Esophagus squamous epithelium (tissue), 5 donors: ENCODE measurements around the gene OOSP1. TPM values are rescaled to one million over a fixed set of nuclear protein-coding genes. Genes with fewer than 3 reads are reported as not detected.

ENCODE experiments used
- DNase-seq: peaks from one replicate; lab custom pipeline; 2025; lab: John Stamatoyannopoulos, UW
- H3K27ac ChIP-seq, 4 donors: fragments of 200-600 bp; sonication (generic); one replicate each; pipeline ENCODE4 v1.5.1; 2016 to 2019; ENCODE audit warnings: mild to moderate bottlenecking in 1 of 4
- H3K27me3 ChIP-seq, 4 donors: fragments of 200-600 bp; sonication (generic); 1 replicate in 3 of 4; 2 replicates in 1 of 4; pipeline versions ENCODE4 v1.5.1 to v1.6.0; 2017 to 2021; ENCODE audit warnings: antibody characterized with exemption in 1 of 4
- H3K36me3 ChIP-seq, 3 donors: fragments of 200-600 bp; sonication (generic); one replicate each; pipeline ENCODE4 v1.5.1; 2016 to 2019
- H3K4me1 ChIP-seq, 3 donors: fragments of 200-600 bp; sonication (generic); one replicate each; pipeline ENCODE4 v1.5.1; 2017 to 2019
- H3K4me3 ChIP-seq, 4 donors: fragments of 200-600 bp; sonication (generic); 1 replicate in 3 of 4; 2 replicates in 1 of 4; pipeline ENCODE4 v1.5.1; 2016 to 2019; ENCODE audit warnings: mild to moderate bottlenecking in 2 of 4, moderate library complexity in 1 of 4
- H3K9me3 ChIP-seq, 3 donors: fragments of 200-600 bp; sonication (generic); one replicate each; pipeline ENCODE4 v1.5.1; 2016 to 2019
- POLR2A ChIP-seq, 4 donors: fragments of 450-650 bp; IDR thresholded peaks; one replicate each; pipeline ENCODE4 v1.6.1; 2017; ENCODE audit warnings: antibody characterized with exemption in 4 of 4, mild to moderate bottlenecking in 4 of 4, moderate library complexity in 3 of 4
- WGBS, 2 donors: methylation state at CpG; one replicate each; pipeline ENCODE4 v1.1.5; 2018; 5-methylcytosine and 5-hydroxymethylcytosine counted together
- intact Hi-C: fragments of 100-400 bp; cut with DNase I; formaldehyde crosslinking; loops from one replicate; pipeline ENCODE4 v1.15.0; 2022
- total RNA-seq, 4 donors: library from RNA; depleted of rRNA; stranded (reverse); fragments of >200 nt; gene quantifications; one replicate each; pipeline ENCODE4 v1.1.0, GENCODE V29; 2016
- TF ChIP-seq, protein P1 (sequence below), 6 experiments: fragments of 450-650 bp in 4 of 6; fragments of 200-600 bp in 2 of 6; sonication (generic) in 2 of 6; IDR thresholded peaks; one replicate each; pipeline ENCODE4 v1.5.1; 2016 to 2019; ENCODE audit warnings: antibody characterized with exemption in 6 of 6, mild to moderate bottlenecking in 4 of 6, moderate library complexity in 4 of 6
- donor health status: DM: yes; HTN: yes; CAD: no.

Gene OOSP1
- total RNA-seq, 4 donors from 2014 or later, result not detected

DNA sequence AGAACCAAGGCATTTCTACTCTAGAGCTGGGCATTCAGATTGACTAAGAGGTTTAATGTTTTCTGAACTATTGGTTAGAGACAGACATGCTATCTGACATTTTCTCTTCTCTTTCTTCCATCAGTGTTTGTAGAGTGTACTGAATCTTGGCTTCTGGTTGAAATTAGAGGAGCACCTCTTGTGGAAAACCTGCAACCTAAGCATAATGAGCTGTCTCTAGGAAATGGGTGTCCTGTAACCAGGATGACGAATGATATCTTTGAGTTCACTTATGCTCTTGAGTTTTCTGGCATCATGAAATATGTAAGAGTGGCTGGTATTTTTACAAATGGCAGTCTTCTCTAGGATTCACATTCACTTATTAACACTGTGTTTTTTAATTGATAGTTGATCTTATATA is 45.0 kb downstream of the OOSP1 start:
- H3K27ac ChIP-seq, result no peak overlapping the region
- no peak for DNase-seq
- H3K4me3 ChIP-seq, result no peak overlapping the region
- WGBS, 2 donors, result 57 to 92% methylated on average over 1 of the region's 1 CpG
- no peaks in the 10 kb centered on the region for H3K36me3 ChIP-seq
- intact Hi-C loops, result no loop called here
- H3K4me1 ChIP-seq, result no peaks in the 10 kb centered on the region
- TF ChIP-seq, protein P1, sequence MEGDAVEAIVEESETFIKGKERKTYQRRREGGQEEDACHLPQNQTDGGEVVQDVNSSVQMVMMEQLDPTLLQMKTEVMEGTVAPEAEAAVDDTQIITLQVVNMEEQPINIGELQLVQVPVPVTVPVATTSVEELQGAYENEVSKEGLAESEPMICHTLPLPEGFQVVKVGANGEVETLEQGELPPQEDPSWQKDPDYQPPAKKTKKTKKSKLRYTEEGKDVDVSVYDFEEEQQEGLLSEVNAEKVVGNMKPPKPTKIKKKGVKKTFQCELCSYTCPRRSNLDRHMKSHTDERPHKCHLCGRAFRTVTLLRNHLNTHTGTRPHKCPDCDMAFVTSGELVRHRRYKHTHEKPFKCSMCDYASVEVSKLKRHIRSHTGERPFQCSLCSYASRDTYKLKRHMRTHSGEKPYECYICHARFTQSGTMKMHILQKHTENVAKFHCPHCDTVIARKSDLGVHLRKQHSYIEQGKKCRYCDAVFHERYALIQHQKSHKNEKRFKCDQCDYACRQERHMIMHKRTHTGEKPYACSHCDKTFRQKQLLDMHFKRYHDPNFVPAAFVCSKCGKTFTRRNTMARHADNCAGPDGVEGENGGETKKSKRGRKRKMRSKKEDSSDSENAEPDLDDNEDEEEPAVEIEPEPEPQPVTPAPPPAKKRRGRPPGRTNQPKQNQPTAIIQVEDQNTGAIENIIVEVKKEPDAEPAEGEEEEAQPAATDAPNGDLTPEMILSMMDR (IDR thresholded peaks at IDR 0.05), result no peak
- TF ChIP-seq POLR2A (IDR thresholded peaks at IDR 0.05), result no peak
- no peaks in the 10 kb centered on the region for H3K27me3 ChIP-seq
- no peaks in the 10 kb centered on the region for H3K9me3 ChIP-seq

DNA sequence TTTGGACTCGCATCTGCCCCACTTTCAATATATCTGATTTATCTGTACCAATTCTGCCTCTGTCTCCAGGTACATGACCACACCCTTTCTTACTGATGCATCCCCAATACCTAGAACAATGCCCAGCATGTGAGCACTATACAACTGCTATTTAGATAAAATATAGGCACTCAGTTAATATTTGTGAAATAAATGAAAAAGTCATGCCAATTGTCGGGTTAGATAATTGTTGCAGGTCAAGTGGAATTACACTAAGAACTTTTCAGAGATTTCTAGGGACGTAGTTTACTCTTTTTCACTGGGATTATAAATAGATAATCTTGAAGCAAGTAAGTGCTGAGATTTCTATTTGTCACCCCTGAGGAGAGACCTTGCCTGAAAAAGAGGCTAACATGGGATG is 46.1 kb downstream of the OOSP1 start:
- intact Hi-C loops, result no loop called here

DNA sequence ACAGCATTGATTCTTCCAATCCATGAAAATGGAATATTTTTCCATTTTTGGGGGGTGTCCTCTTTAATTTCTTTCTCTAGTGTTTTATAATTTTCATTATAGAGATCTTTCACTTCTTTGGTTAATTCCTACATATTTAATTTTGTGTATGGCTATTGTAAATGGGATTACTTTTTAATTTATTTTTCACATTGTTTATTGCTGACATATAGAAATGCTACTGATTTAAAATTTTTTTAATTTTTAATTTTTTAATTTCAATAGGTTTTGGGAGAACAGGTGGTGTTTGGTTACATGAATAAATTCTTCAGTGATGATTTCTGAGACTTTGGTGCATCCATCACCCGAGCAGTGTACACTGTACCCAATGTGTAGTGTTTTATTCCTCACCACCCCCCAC is 52.2 kb downstream of the OOSP1 start:
- Histone ChIP-seq H3K27ac (no peak overlapping the region), H3K9me3 (peaks cover 0 to 13% (median 0%) of the 10 kb centered on the region in 3 donors), H3K36me3 (no peaks in the 10 kb centered on the region), H3K4me3 (no peak overlapping the region), H3K4me1 (no peaks in the 10 kb centered on the region), H3K27me3 (no peaks in the 10 kb centered on the region)
- DNase-seq, result no peak
- intact Hi-C loops, result no loop called here
- WGBS, 2 donors, result 35 to 79% methylated on average over 1 of the region's 1 CpG
- TF ChIP-seq, protein P1 (IDR thresholded peaks at IDR 0.05), result no peak
- TF ChIP-seq POLR2A (IDR thresholded peaks at IDR 0.05), result no peak

More for the DNA sequence above, 46.1 kb downstream of the OOSP1 start:
- DNase-seq, result no peak
- TF ChIP-seq, protein P1 (IDR thresholded peaks at IDR 0.05), result no peak
- TF ChIP-seq POLR2A (IDR thresholded peaks at IDR 0.05), result no peak
- WGBS, 2 donors, result 85 to 86% methylated on average over 3 of the region's 3 CpGs
- no peak overlapping the region for H3K27ac ChIP-seq
- H3K36me3 ChIP-seq, result no peaks in the 10 kb centered on the region
- no peak overlapping the region for H3K4me3 ChIP-seq
- H3K27me3 ChIP-seq, result no peaks in the 10 kb centered on the region
- H3K4me1 ChIP-seq, result no peaks in the 10 kb centered on the region
- no peaks in the 10 kb centered on the region for H3K9me3 ChIP-seq

DNA sequence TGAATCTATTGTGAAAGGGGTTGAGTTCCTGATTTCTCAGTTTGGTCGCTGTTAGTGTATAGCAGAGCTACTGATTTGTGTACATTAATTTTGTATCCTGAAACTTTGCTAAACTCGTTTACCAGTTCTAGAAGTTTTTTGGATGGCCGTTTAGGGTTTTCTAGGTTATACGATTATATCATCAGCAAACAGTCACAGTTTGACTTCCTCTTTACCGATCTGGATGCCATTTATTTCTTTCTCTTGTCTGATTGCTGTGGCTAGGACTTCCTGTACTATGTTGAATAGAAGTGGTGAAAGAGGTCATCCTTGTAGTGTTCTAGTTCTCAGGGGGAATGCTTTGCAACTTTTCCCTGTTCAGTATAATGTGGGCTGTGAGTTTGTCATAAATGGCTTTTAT is 54.2 kb downstream of the OOSP1 start:
- Histone ChIP-seq H3K36me3 (no peaks in the 10 kb centered on the region), H3K4me1 (no peaks in the 10 kb centered on the region), H3K27me3 (no peaks in the 10 kb centered on the region), H3K27ac (no peak overlapping the region), H3K9me3 (peaks cover 0 to 13% (median 0%) of the 10 kb centered on the region in 3 donors), H3K4me3 (no peak overlapping the region)
- 50 to 58% methylated on average over 5 of the region's 5 CpGs for WGBS, 2 donors
- intact Hi-C loops, result no loop called here
- DNase-seq, result no peak
- TF ChIP-seq, protein P1 (IDR thresholded peaks at IDR 0.05), result no peak
- TF ChIP-seq POLR2A (IDR thresholded peaks at IDR 0.05), result no peak

DNA sequence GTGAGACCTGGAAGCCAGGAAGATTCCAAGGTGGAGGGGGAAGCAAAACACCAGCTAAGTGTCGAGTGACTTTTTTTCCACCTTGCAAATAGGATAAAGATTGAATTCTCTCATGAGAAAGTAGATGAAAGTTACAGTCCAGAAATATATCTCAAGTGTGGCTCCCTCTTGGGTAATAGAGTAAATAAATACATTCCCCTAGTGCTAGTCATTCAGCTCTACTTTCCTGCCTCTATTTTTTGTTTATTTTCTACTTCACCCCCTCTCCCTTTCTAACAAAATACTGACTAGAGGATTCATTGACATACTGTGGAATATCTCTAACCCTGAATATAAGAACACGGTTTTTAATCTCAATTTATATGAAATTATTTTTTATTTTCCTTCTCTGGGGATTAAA is 59.6 kb downstream of the OOSP1 start:
- intact Hi-C loops, result no loop called here
- TF ChIP-seq POLR2A (IDR thresholded peaks at IDR 0.05), result no peak
- TF ChIP-seq, protein P1 (IDR thresholded peaks at IDR 0.05), result no peak
- no peaks in the 10 kb centered on the region for H3K27me3 ChIP-seq
- no peak for DNase-seq
- H3K9me3 ChIP-seq, result peaks cover 0 to 4% (median 0%) of the 10 kb centered on the region in 3 donors
- no peak overlapping the region for H3K4me3 ChIP-seq
- H3K27ac ChIP-seq, result no peak overlapping the region
- H3K36me3 ChIP-seq, result no peaks in the 10 kb centered on the region
- WGBS, 2 donors, result 61 to 64% methylated on average over 2 of the region's 2 CpGs
- no peaks in the 10 kb centered on the region for H3K4me1 ChIP-seq
